A673 (cell line): ENCODE measurements around the gene C1orf74. TPM values are rescaled to one million over a fixed set of nuclear protein-coding genes. Genes with fewer than 3 reads are reported as not detected.

Experiments used
- BruUV-seq: library from RNA; stranded (reverse); fragments of 400-500 nt; replicated peaks from 2 replicates; lab custom pipeline; 2021; lab: Mats Ljungman, UMichigan
- CTCF ChIA-PET: fragments of 300-600 bp; sonication (Branson Sonifier 250); formaldehyde crosslinking; loops from one replicate; lab custom pipeline; 2022; ENCODE audit warnings: antibody characterized with exemption; lab: Charles Lee
- POLR2A ChIA-PET: fragments of 300-600 bp; sonication (Branson Sonifier 250); formaldehyde crosslinking; loops from one replicate; lab custom pipeline; 2022; ENCODE audit warnings: antibody characterized with exemption; ENCODE audit not compliant: low non-redundant PET; lab: Charles Lee
- DNase-seq: peaks from one replicate; pipeline ENCODE4 v3.0.0-alpha.2; 2015; ENCODE audit warnings: low spot score
- H3K27ac ChIP-seq: fragments of 200-600 bp; sonication (generic); 2 replicates; pipeline ENCODE4 v1.5.1; 2016; ENCODE audit warnings: mixed run types, low read depth, mild to moderate bottlenecking, mixed read lengths, antibody characterized with exemption, low read length; ENCODE audit not compliant: poor library complexity, severe bottlenecking
- H3K27me3 ChIP-seq: fragments of 200-600 bp; sonication (generic); replicated peaks from 2 replicates; pipeline ENCODE4 v1.6.1; 2017; ENCODE audit warnings: mixed run types, low read depth, mild to moderate bottlenecking, mixed read lengths, antibody characterized with exemption, low read length; ENCODE audit not compliant: insufficient read depth, poor library complexity
- H3K36me3 ChIP-seq: fragments of 200-600 bp; sonication (generic); 2 replicates; pipeline ENCODE4 v1.6.1; 2016; ENCODE audit warnings: mixed run types, mild to moderate bottlenecking, mixed read lengths, antibody characterized with exemption, low read length; ENCODE audit not compliant: insufficient read depth, poor library complexity, severe bottlenecking
- H3K4me1 ChIP-seq: fragments of 200-600 bp; sonication (generic); 2 replicates; pipeline ENCODE4 v1.6.1; 2017; ENCODE audit warnings: mixed run types, mild to moderate bottlenecking, mixed read lengths, antibody characterized with exemption, low read length; ENCODE audit not compliant: insufficient read depth, poor library complexity, severe bottlenecking
- H3K4me3 ChIP-seq: fragments of 200-600 bp; sonication (generic); 2 replicates; pipeline ENCODE4 v1.5.1; 2016; ENCODE audit warnings: low read depth, mixed run types, mild to moderate bottlenecking, mixed read lengths, low read length; ENCODE audit not compliant: poor library complexity, severe bottlenecking
- H3K9me3 ChIP-seq: fragments of 200-600 bp; sonication (generic); 2 replicates; pipeline ENCODE4 v1.6.1; 2016; ENCODE audit warnings: mixed run types, low read depth, mild to moderate bottlenecking, mixed read lengths, antibody characterized with exemption, low read length; ENCODE audit not compliant: poor library complexity, severe bottlenecking
- CTCF ChIP-seq: fragments of 300-800, 200-600 bp; sonication (generic); conservative IDR thresholded peaks from 2 replicates; pipeline ENCODE4 v1.5.1; 2017; ENCODE audit warnings: low read depth, mild to moderate bottlenecking, antibody characterized with exemption, low read length, moderate library complexity, mixed read lengths
- EZH2 ChIP-seq: fragments of 200-600 bp; sonication (generic); IDR thresholded peaks from 2 replicates; pipeline ENCODE4 v1.6.1; 2017; ENCODE audit warnings: borderline replicate concordance, low read depth, mild to moderate bottlenecking, mixed read lengths, antibody characterized with exemption, low read length; ENCODE audit not compliant: poor library complexity, severe bottlenecking
- intact Hi-C: fragments of 100-400 bp; cut with micrococcal nuclease; formaldehyde crosslinking; loops from one replicate; pipeline ENCODE4 v1.10.0; 2022; ENCODE audit not compliant: unreplicated experiment
- total RNA-seq: library from RNA; stranded (reverse); gene quantifications from 2 replicates; pipeline ENCODE4 v1.2.3, GENCODE V29; 2021

C1orf74 gene
- total RNA-seq, 1 experiment from 2014 or later, result 4.2 TPM

- peaks cover 7% of the 10 kb centered on the region for H3K4me1 ChIP-seq
- no TSS peak for BruUV-seq
- intact Hi-C loops, result no loop called here
- DNase-seq, result no peak
- POLR2A ChIA-PET, result no interaction called here
- no peaks in the 10 kb centered on the region for H3K27me3 ChIP-seq
- TF ChIP-seq CTCF (no peak), EZH2 (no peak)
- H3K4me3 ChIP-seq, result no peak overlapping the region
- no peaks in the 10 kb centered on the region for H3K9me3 ChIP-seq
- no peaks in the 10 kb centered on the region for H3K36me3 ChIP-seq
- H3K27ac ChIP-seq, result no peak overlapping the region
- CTCF ChIA-PET, result no interaction called here
Observed at GRCh38 chr1:209803568-209803967, 19.2 kb upstream of the C1orf74 start.

GRCh38 chr1:209802780-209803152, 18.4 kb upstream of the C1orf74 start:
- Histone ChIP-seq H3K36me3 (no peaks in the 10 kb centered on the region), H3K27me3 (no peaks in the 10 kb centered on the region), H3K4me3 (no peak overlapping the region), H3K27ac (no peak overlapping the region), H3K4me1 (peaks cover 7% of the 10 kb centered on the region), H3K9me3 (no peaks in the 10 kb centered on the region)
- no peak for TF ChIP-seq EZH2
- no peak for TF ChIP-seq CTCF
- POLR2A ChIA-PET, result interaction anchor here (0.6 kb wide), 1 partner anchor 434 kb away, joined by 3 read pairs; no protein-coding TSS in a partner anchor
- no peak for DNase-seq
- CTCF ChIA-PET, result no interaction called here
- no TSS peak for BruUV-seq
- intact Hi-C loops, result no loop called here

- CTCF ChIA-PET, result no interaction called here
- POLR2A ChIA-PET, result interaction anchor here (0.6 kb wide), 1 partner anchor 434 kb away, joined by 3 read pairs; no protein-coding TSS in a partner anchor
- no peak overlapping the region for H3K27ac ChIP-seq
Observed at GRCh38 chr1:209802117-209802779, 17.9 kb upstream of the C1orf74 start.

More at GRCh38 chr1:209802117-209802779, 17.9 kb upstream of the C1orf74 start:
- DNase-seq, result no peak
- Histone ChIP-seq H3K4me1 (peaks cover 7% of the 10 kb centered on the region), H3K9me3 (no peaks in the 10 kb centered on the region), H3K36me3 (no peaks in the 10 kb centered on the region), H3K27me3 (no peaks in the 10 kb centered on the region), H3K4me3 (no peak overlapping the region)
- intact Hi-C loops, result no loop called here
- no peak for TF ChIP-seq CTCF
- no peak for TF ChIP-seq EZH2
- BruUV-seq, result no TSS peak
